Fibroblast of lung (primary cell): ENCODE results near the gene P4HTM. TPM values are rescaled to one million over a fixed set of nuclear protein-coding genes. Genes with fewer than 3 reads are reported as not detected.

ENCODE experiments used
- DNase-seq, 2 donors: peaks; one replicate each; pipeline versions ENCODE4 v3.0.0 to v3.0.0-alpha.2; 2010; ENCODE audit warnings: low read depth in 2 of 2
- H2AFZ ChIP-seq: 2 replicates; pipeline ENCODE4 v1.5.1; 2012; ENCODE audit warnings: low read length, control low read depth, inconsistent platforms
- H3K27ac ChIP-seq: 2 replicates; pipeline ENCODE4 v1.5.1; 2011; ENCODE audit warnings: low read length, control low read depth; ENCODE audit not compliant: insufficient read depth
- H3K27me3 ChIP-seq: 2 replicates; pipeline ENCODE4 v1.5.1; 2011; ENCODE audit warnings: mild to moderate bottlenecking, low read length; ENCODE audit not compliant: control insufficient read depth, insufficient read depth
- H3K36me3 ChIP-seq: 2 replicates; pipeline ENCODE4 v1.5.1; 2011; ENCODE audit warnings: low read length; ENCODE audit not compliant: control insufficient read depth, insufficient read depth
- H3K4me1 ChIP-seq: 2 replicates; pipeline ENCODE4 v1.5.1; 2011; ENCODE audit warnings: low read length; ENCODE audit not compliant: control insufficient read depth, insufficient read depth; ENCODE audit errors: extremely low read depth
- H3K4me2 ChIP-seq: 2 replicates; pipeline ENCODE4 v1.5.1; 2011; ENCODE audit warnings: low read length, control low read depth; ENCODE audit not compliant: insufficient read depth; ENCODE audit errors: extremely low read depth
- H3K4me3 ChIP-seq, 4 experiments: fragments of 200-600 bp in 1 of 4; sonication (generic) in 1 of 4; replicated peaks in 1 of 4; 2 replicates each; pipeline ENCODE4 v1.5.1; 2011 to 2016; ENCODE audit warnings: low read length in 4 of 4, low read depth in 3 of 4, mild to moderate bottlenecking in 3 of 4, control low read depth in 2 of 4, inconsistent platforms in 1 of 4, mixed read lengths in 1 of 4; ENCODE audit not compliant: insufficient read depth in 1 of 4; ENCODE audit errors: control extremely low read depth in 1 of 4
- H3K79me2 ChIP-seq: 2 replicates; pipeline ENCODE4 v1.5.1; 2012; ENCODE audit warnings: mild to moderate bottlenecking, low read length, inconsistent platforms; ENCODE audit not compliant: control insufficient read depth, insufficient read depth
- H3K9ac ChIP-seq: 2 replicates; pipeline ENCODE4 v1.5.1; 2011; ENCODE audit warnings: mild to moderate bottlenecking, low read length, control low read depth; ENCODE audit not compliant: insufficient read depth
- H3K9me3 ChIP-seq: 2 replicates; pipeline ENCODE4 v1.5.1; 2012; ENCODE audit warnings: low read depth, low read length; ENCODE audit not compliant: control insufficient read depth, insufficient read depth
- H4K20me1 ChIP-seq: 2 replicates; pipeline ENCODE4 v1.5.1; 2011; ENCODE audit warnings: low read length; ENCODE audit not compliant: control insufficient read depth, insufficient read depth; ENCODE audit errors: extremely low read depth
- EZH2 ChIP-seq: IDR thresholded peaks from 2 replicates; pipeline ENCODE4 v1.5.1; 2012; ENCODE audit warnings: low read length, control low read depth, mild to moderate bottlenecking; ENCODE audit errors: missing control alignments
- polyA plus RNA-seq, 2 donors: library from polyadenylated mRNA; depleted of rRNA in 1 of 2; stranded (reverse) in 1 of 2; unstranded in 1 of 2; fragments of >200 nt; gene quantifications; 2 replicates each; pipeline ENCODE4 v1.2.1, GENCODE V29; 2011 to 2012; ENCODE audit warnings: missing spikeins in 1 of 2
- total RNA-seq: library from RNA; depleted of rRNA; stranded (reverse); fragments of >200 nt; gene quantifications from 2 replicates; pipeline ENCODE4 v1.2.1, GENCODE V29; 2014
- TF ChIP-seq, protein P1 (sequence below), 2 donors: IDR thresholded peaks in 1 of 2; conservative IDR thresholded peaks in 1 of 2; 1 replicate in 1 of 2; 2 replicates in 1 of 2; pipeline ENCODE4 v1.5.1; 2011 to 2012; ENCODE audit warnings: low read length in 2 of 2, control low read depth in 1 of 2, inconsistent platforms in 1 of 2, low read depth in 1 of 2, mild to moderate bottlenecking in 1 of 2

Gene P4HTM
- total and polyA plus RNA-seq, 2 donors (not counting 1 experiment from before 2014, with no cell fraction given) = 16.2 to 46.7 TPM

DNA sequence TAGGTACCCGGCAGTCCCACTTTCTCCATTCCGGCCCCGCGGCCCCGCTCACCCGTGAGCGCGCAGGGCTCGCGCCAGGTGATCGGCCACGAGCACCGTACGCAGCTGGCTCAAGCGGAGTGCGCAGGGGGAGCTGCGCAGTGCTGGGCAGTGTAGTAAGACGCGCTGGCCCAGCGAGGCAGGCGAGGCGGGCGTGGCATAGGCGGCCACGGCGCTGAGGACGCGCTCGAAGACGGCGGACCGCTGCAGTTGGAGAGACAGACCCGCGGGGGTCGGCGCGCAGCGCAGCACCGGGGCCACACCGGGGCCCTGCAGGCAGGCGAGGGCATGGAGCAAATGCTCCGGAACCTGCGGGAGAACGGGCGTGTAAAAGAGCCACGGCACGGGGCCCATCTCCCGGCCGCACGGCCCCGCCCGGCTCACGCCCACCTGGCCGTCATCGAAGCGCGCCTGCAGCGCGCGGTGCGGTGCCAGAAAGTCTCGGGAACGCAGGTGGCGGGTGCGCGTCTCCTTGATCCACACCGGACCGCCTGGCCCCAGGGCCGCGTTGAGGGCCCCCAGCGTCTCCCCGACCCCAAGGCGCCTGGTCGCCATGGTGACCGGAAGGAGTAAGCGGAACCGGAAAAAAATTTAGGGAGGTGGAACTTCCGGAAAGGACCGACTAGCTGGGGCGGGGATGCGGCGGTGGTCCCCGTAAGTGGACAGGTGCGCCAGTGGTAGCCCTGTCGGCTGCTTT, 28.1 kb downstream of the P4HTM start, which contains the start of gene DALRD3:
Gene DALRD3, minus strand, starts transcription at position 610 of the 736 bp plus-strand sequence. Its CDS starts 16 bp downstream, at position 594.
- Histone ChIP-seq H3K36me3 (peaks cover 32% of the 10 kb centered on the region), H3K4me3 (peak within 1 kb of the TSS; percentile 74 to 92 (median 80)), H3K79me2 (peaks cover 33% of the 10 kb centered on the region), H3K27me3 (no peaks in the 10 kb centered on the region), H3K4me2 (peak within 1 kb of the TSS; percentile 99), H3K27ac (peak within 1 kb of the TSS; percentile 87), H4K20me1 (no peaks in the 10 kb centered on the region), H3K9me3 (no peaks in the 10 kb centered on the region), H3K9ac (peak within 1 kb of the TSS; percentile 76), H2AFZ (peak within 1 kb of the TSS; percentile 62), H3K4me1 (peaks cover 11% of the 10 kb centered on the region)
- TF ChIP-seq, protein P1, sequence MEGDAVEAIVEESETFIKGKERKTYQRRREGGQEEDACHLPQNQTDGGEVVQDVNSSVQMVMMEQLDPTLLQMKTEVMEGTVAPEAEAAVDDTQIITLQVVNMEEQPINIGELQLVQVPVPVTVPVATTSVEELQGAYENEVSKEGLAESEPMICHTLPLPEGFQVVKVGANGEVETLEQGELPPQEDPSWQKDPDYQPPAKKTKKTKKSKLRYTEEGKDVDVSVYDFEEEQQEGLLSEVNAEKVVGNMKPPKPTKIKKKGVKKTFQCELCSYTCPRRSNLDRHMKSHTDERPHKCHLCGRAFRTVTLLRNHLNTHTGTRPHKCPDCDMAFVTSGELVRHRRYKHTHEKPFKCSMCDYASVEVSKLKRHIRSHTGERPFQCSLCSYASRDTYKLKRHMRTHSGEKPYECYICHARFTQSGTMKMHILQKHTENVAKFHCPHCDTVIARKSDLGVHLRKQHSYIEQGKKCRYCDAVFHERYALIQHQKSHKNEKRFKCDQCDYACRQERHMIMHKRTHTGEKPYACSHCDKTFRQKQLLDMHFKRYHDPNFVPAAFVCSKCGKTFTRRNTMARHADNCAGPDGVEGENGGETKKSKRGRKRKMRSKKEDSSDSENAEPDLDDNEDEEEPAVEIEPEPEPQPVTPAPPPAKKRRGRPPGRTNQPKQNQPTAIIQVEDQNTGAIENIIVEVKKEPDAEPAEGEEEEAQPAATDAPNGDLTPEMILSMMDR (conservative IDR thresholded peaks at IDR 0.05 in 1 of 2, IDR thresholded peaks at IDR 0.05 in 1 of 2; ENCODE audit: low read depth in 1 of 2, low read length in 2 of 2) = no peak
- TF ChIP-seq EZH2 = no peak
- peak; percentile 51 to 67 for DNase-seq

DNA sequence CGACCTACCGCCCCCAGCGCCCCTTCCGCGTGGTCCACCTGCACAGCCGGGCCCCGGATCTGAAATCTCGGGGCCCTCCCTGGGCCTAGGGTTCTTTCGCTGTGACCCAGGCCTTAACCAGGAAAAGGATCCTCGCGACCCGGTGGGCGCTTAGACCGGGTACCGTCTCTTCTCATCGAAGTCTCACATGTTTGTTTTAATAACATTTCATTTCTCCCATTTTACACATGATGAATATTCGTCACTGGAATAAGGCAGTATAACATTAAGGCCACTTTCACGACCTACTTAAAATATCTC, 28.6 kb downstream of the P4HTM start:
- Histone ChIP-seq H3K36me3 (peaks cover 32% of the 10 kb centered on the region), H3K27me3 (no peaks in the 10 kb centered on the region), H2AFZ (no peak overlapping the region), H4K20me1 (no peaks in the 10 kb centered on the region), H3K4me1 (peaks cover 11% of the 10 kb centered on the region), H3K9me3 (no peaks in the 10 kb centered on the region), H3K9ac (peak overlapping the region; percentile 76), H3K4me3 (peak overlapping the region; percentile 74 to 92 (median 80)), H3K4me2 (peak overlapping the region; percentile 99), H3K79me2 (peaks cover 32% of the 10 kb centered on the region), H3K27ac (peak overlapping the region; percentile 87)
- DNase-seq = no peak
- no peak for TF ChIP-seq EZH2
- TF ChIP-seq, protein P1 (conservative IDR thresholded peaks at IDR 0.05 in 1 of 2, IDR thresholded peaks at IDR 0.05 in 1 of 2; ENCODE audit: low read depth in 1 of 2, low read length in 2 of 2) = no peak

DNA sequence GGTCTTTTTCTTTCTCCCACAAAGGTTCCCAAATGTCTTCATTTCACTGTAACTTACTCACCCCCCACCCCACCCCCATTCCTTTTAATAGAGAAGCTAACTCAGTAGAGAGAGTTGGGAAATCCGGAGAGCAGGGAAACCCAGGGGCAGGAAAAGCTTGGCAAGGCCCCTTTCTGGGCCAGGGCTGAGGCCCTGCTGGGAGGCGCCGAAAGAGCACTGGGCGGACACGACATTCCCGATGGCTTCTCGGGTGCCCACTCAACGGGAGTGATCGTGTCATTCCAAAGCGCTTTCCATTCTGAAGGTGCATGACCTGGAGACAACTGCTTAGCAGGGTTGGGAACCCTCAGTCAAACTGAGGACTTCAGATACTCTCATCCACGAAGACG, 29.9 kb downstream of the P4HTM start:
- DNase-seq = no peak
- Histone ChIP-seq H3K36me3 (peaks cover 29% of the 10 kb centered on the region), H4K20me1 (no peaks in the 10 kb centered on the region), H2AFZ (no peak overlapping the region), H3K27me3 (no peaks in the 10 kb centered on the region), H3K9ac (no peak overlapping the region), H3K27ac (peak overlapping the region; percentile 89), H3K79me2 (peaks cover 30% of the 10 kb centered on the region), H3K9me3 (no peaks in the 10 kb centered on the region), H3K4me3 (peak overlapping the region; percentile 70 to 95 (median 84)), H3K4me1 (peaks cover 11% of the 10 kb centered on the region), H3K4me2 (peak overlapping the region; percentile 86)
- TF ChIP-seq EZH2 = no peak
- TF ChIP-seq, protein P1 (conservative IDR thresholded peaks at IDR 0.05 in 1 of 2, IDR thresholded peaks at IDR 0.05 in 1 of 2; ENCODE audit: low read depth in 1 of 2, low read length in 2 of 2) = no peak
